GM12892 (cell line): Measurements from ENCODE around the gene CD44.
"Not testable (repeated sequence)": the region's sequence is repeated elsewhere in the genome, so short reads cannot be mapped to it uniquely, and the experiment has no call there.

Source experiments
- DNase-seq: peaks from one replicate; pipeline ENCODE4 v3.0.0; 2011; ENCODE audit not compliant: insufficient read length
- FAIRE-seq: peaks from 2 replicates; lab custom pipeline; 2011; peaks lifted over from hg19 to GRCh38; lab: Jason Lieb, UNC
- POLR2A ChIP-seq: IDR thresholded peaks from 2 replicates; pipeline ENCODE4 v1.6.1; 2011; ENCODE audit warnings: low read depth, low read length, control low read depth
- POLR2AphosphoS5 ChIP-seq: IDR thresholded peaks from 2 replicates; pipeline ENCODE4 v1.6.1; 2011; ENCODE audit warnings: low read depth, low read length, control low read depth
- TAF1 ChIP-seq: IDR thresholded peaks from 2 replicates; pipeline ENCODE4 v1.6.1; 2011; ENCODE audit warnings: low read depth, mild to moderate bottlenecking, control low read depth, low read length, borderline replicate concordance

The CD44 gene

GRCh38 chr11:35104655-35105054 lies 34.3 kb upstream of the CD44 start:
- FAIRE-seq (no peak), DNase-seq (no peak)
- TF ChIP-seq TAF1 = no peak
- TF ChIP-seq POLR2AphosphoS5 = no peak
- no peak for TF ChIP-seq POLR2A

- TF ChIP-seq TAF1 (no peak), POLR2A (no peak), POLR2AphosphoS5 (no peak)
- DNase-seq (no peak), FAIRE-seq (peak; percentile 67)
Observed at GRCh38 chr11:35105319-35106079, 33.5 kb upstream of the CD44 start.

- no peak for DNase-seq
- no peak for TF ChIP-seq POLR2AphosphoS5
- TF ChIP-seq TAF1 = no peak
- no peak for TF ChIP-seq POLR2A
- FAIRE-seq = peak; percentile 96
Observed at GRCh38 chr11:35106595-35106994, 32.4 kb upstream of the CD44 start.

- FAIRE-seq = peak; percentile 67
- no peak for DNase-seq
Observed at GRCh38 chr11:35107861-35108260, 31.1 kb upstream of the CD44 start.

GRCh38 chr11:35108336-35108735 lies 30.6 kb upstream of the CD44 start:
- DNase-seq, FAIRE-seq: not testable (repeated sequence)

More at GRCh38 chr11:35107861-35108260, 31.1 kb upstream of the CD44 start:
- TF ChIP-seq TAF1 (no peak), POLR2AphosphoS5 (no peak), POLR2A (no peak)

GRCh38 chr11:35109041-35109440 lies 29.9 kb upstream of the CD44 start:
- no peak for DNase-seq
- FAIRE-seq = no peak
- TF ChIP-seq POLR2A (no peak), POLR2AphosphoS5 (no peak), TAF1 (no peak)

- TF ChIP-seq TAF1 (no peak), POLR2A (no peak), POLR2AphosphoS5 (no peak)
- peak; percentile 33 for FAIRE-seq
- no peak for DNase-seq
Observed at GRCh38 chr11:35109827-35110226, 29.1 kb upstream of the CD44 start.

DNA sequence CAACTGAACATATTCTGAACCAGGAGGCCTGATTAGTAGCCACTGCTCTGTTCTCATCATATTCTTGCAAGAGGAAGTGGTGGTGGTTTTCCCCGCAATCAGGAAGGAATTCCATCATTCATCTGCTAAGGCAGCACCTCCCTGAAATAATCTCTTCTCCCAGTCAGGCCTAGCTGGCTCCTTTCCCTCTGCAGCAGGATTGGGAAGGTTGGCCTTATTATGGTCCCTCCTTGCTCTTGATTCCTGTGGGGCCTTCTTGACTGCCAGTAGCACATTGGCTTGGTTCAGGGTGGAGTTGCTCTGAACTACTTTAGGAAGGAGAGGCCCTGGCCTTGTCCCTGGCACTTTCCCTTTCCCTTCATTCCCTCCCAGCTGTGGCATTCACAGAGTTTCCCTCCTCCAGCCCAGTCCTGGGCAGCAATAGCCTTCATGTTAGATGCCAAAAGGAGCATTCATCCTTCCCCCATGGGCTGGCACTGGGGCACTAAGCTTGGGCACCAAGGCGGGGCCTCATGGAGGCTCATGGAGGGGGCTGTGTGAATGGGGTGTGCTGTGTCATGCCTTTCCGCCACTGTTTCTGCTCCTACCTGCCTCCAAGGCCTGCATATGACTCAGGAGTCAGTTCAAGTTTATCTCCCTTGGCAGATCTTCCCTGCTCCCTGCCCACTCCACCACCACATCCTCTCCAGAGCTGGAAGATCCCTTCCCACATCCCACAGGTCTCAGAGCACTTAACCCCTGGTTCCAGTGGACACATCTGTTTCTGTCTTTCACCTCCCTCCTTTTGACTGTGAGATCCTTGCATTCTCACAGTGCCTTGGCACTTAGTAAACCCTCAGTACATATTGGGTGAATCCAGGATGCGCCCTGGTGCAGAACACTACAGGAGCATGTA lies 27.6 kb upstream of the CD44 start:
- TF ChIP-seq TAF1 (no peak), POLR2AphosphoS5 (no peak), POLR2A (no peak)
- DNase-seq (no peak), FAIRE-seq (no peak)

GRCh38 chr11:35112056-35112845 lies 26.7 kb upstream of the CD44 start:
- DNase-seq = no peak
- FAIRE-seq = no peak
- no peak for TF ChIP-seq TAF1
- TF ChIP-seq POLR2A = no peak
- no peak for TF ChIP-seq POLR2AphosphoS5

DNA sequence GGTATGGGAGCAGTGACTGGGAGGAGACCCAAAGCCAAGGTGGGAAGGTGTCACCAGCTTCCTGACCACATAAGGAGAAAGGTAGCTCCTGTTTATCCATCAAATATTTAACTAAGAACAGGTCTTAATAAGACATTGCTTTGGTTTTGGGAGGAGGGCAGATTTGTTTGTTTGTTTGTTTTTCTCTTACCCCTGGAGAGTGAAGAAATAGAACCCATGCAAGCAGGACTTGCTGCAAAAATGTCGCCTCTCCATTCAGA lies 26.2 kb upstream of the CD44 start:
- FAIRE-seq (no peak), DNase-seq (no peak)
- no peak for TF ChIP-seq POLR2A
- no peak for TF ChIP-seq POLR2AphosphoS5
- TF ChIP-seq TAF1 = no peak

GRCh38 chr11:35114906-35115687 lies 23.9 kb upstream of the CD44 start:
- TF ChIP-seq POLR2A (no peak), POLR2AphosphoS5 (no peak), TAF1 (no peak)
- DNase-seq (no peak), FAIRE-seq (peak; percentile 92)
